K562 (cell line): Measurements from ENCODE around the gene THBS1. TPM values are rescaled to one million over a fixed set of nuclear protein-coding genes. Genes with fewer than 3 reads are reported as not detected.

Experiments
- ATAC-seq: fragments of 200-7000 bp; cut with Tn5 transposase; 3 replicates; pipeline ENCODE4 v1.9.1; 2020; ENCODE audit warnings: moderate library complexity
- BruUV-seq: library from RNA; stranded (reverse); fragments of 400-500 nt; replicated peaks from 2 replicates; lab custom pipeline; 2021; lab: Mats Ljungman, UMichigan
- CTCF ChIA-PET: fragments of 300-600 bp; formaldehyde crosslinking; extraction: SDS; loops from one replicate; lab custom pipeline; 2021; ENCODE audit warnings: low intra/inter-chr PET ratio; lab: Yijun Ruan, JAX
- POLR2A ChIA-PET: fragments of 300-600, 350-650 bp; sonication (Branson Sonifier 250); formaldehyde crosslinking; extraction: SDS; loops from one replicate; lab custom pipeline; 2021; ENCODE audit warnings: antibody characterized with exemption, inconsistent platforms; lab: Yijun Ruan, JAX
- DNase-seq, 4 experiments: peaks; one replicate each; pipeline versions ENCODE4 v3.0.0 to v3.0.0-alpha.2; 2011 to 2018; ENCODE audit warnings: low spot score in 3 of 4, mixed read lengths in 3 of 4; ENCODE audit errors: extremely low read depth in 1 of 4
- FAIRE-seq: peaks from 2 replicates; lab custom pipeline; 2011; peaks lifted over from hg19 to GRCh38; lab: Jason Lieb, UNC
- H2AFZ ChIP-seq: 2 replicates; pipeline ENCODE4 v1.6.0; 2011; ENCODE audit warnings: low read depth, low read length, control low read depth, inconsistent platforms
- H3K27ac ChIP-seq: fragments of 200-600 bp; 3 replicates; pipeline ENCODE4 v1.8.0; 2011; ENCODE audit warnings: low read depth, mild to moderate bottlenecking, control low read depth, inconsistent platforms, low read length, moderate library complexity, mixed read lengths; ENCODE audit errors: extremely low read depth
- H3K27me3 ChIP-seq, 2 experiments: fragments of 300-600 bp in 1 of 2; 2 replicates in 1 of 2; 3 replicates in 1 of 2; pipeline versions ENCODE4 v1.6.0 to v1.8.0; 2011; ENCODE audit warnings: inconsistent platforms in 2 of 2, low read length in 2 of 2, mild to moderate bottlenecking in 1 of 2, mixed read lengths in 1 of 2, moderate library complexity in 1 of 2; ENCODE audit not compliant: control insufficient read depth in 2 of 2, insufficient read depth in 2 of 2
- H3K36me3 ChIP-seq: fragments of 300-600 bp; 3 replicates; pipeline ENCODE4 v1.8.0; 2011; ENCODE audit warnings: mild to moderate bottlenecking, low read length, inconsistent platforms; ENCODE audit not compliant: control insufficient read depth, insufficient read depth
- H3K4me1 ChIP-seq, 2 experiments: fragments of 200-600 bp in 1 of 2; replicated peaks in 1 of 2; 2 replicates in 1 of 2; 3 replicates in 1 of 2; pipeline versions ENCODE4 v1.5.1 to v1.8.0; 2011; ENCODE audit warnings: inconsistent platforms in 2 of 2, low read length in 2 of 2, mild to moderate bottlenecking in 1 of 2, mixed read lengths in 1 of 2, moderate library complexity in 1 of 2; ENCODE audit not compliant: control insufficient read depth in 2 of 2, insufficient read depth in 2 of 2
- H3K4me2 ChIP-seq: 2 replicates; pipeline ENCODE4 v1.6.1; 2011; ENCODE audit warnings: low read length, control low read depth, inconsistent platforms, mixed read lengths; ENCODE audit not compliant: insufficient read depth
- H3K4me3 ChIP-seq: fragments of 200-600 bp; sonication (generic), shearing (Covaris generic); 2 replicates; pipeline ENCODE4 v1.5.1; 2016; ENCODE audit warnings: control low read depth, inconsistent platforms
- H3K79me2 ChIP-seq: fragments of 200-600 bp; 3 replicates; pipeline ENCODE4 v1.8.0; 2011; ENCODE audit warnings: low read length, inconsistent platforms; ENCODE audit not compliant: control insufficient read depth, insufficient read depth
- H3K9ac ChIP-seq, 2 experiments: 2 replicates each; pipeline versions ENCODE4 v1.6.0 to v1.6.1; 2011; ENCODE audit warnings: low read depth in 2 of 2, low read length in 2 of 2, control low read depth in 1 of 2, inconsistent platforms in 1 of 2, mild to moderate bottlenecking in 1 of 2, mixed read lengths in 1 of 2; ENCODE audit not compliant: insufficient read depth in 1 of 2
- H3K9me1 ChIP-seq: one replicate; pipeline ENCODE4 v1.6.0; 2011; ENCODE audit warnings: inconsistent platforms, mild to moderate bottlenecking, low read length, moderate library complexity; ENCODE audit not compliant: control insufficient read depth, insufficient read depth
- H3K9me3 ChIP-seq: replicated peaks from 2 replicates; pipeline ENCODE4 v1.5.1; 2011; ENCODE audit warnings: low read depth, low read length, inconsistent platforms; ENCODE audit not compliant: control insufficient read depth, insufficient read depth
- H4K20me1 ChIP-seq: replicated peaks from 2 replicates; pipeline ENCODE4 v1.6.1; 2011; ENCODE audit warnings: low read length, inconsistent platforms, mixed read lengths; ENCODE audit not compliant: control insufficient read depth, insufficient read depth
- ARID1B ChIP-seq: fragments of 450-650 bp; IDR thresholded peaks from 2 replicates; pipeline ENCODE4 v1.6.1; 2016; ENCODE audit warnings: antibody characterized with exemption, mild to moderate bottlenecking, inconsistent platforms
- CTCF ChIP-seq, 3 experiments: IDR thresholded peaks in 2 of 3; conservative IDR thresholded peaks in 1 of 3; 2 replicates each; pipeline ENCODE4 v1.5.1; 2011 to 2012; ENCODE audit warnings: low read length in 3 of 3, mild to moderate bottlenecking in 3 of 3, control low read depth in 2 of 3, improper control_type of control experiment in 1 of 3, inconsistent platforms in 1 of 3, low read depth in 1 of 3, mixed read lengths in 1 of 3, moderate library complexity in 1 of 3; ENCODE audit not compliant: insufficient read depth in 2 of 3
- DDX20 ChIP-seq: fragments of 450-650 bp; IDR thresholded peaks from 2 replicates; pipeline ENCODE4 v1.6.1; 2016; ENCODE audit warnings: missing genetic modification characterization, low read depth, mild to moderate bottlenecking, missing compliant biosample characterization, moderate library complexity
- EP300 ChIP-seq: IDR thresholded peaks from 2 replicates; pipeline ENCODE4 v1.6.1; 2012; ENCODE audit warnings: low read length, improper control_type of control experiment
- HEY1 ChIP-seq: fragments of 250-450 bp; sonication (Bioruptor Pico); IDR thresholded peaks from 2 replicates; pipeline ENCODE4 v1.5.0; 2020; ENCODE audit warnings: mild to moderate bottlenecking, moderate library complexity, borderline replicate concordance
- HNRNPUL1 ChIP-seq: fragments of 200-400 bp; formaldehyde crosslinking; IDR thresholded peaks from 2 replicates; pipeline ENCODE4 v1.6.1; 2017; ENCODE audit warnings: low read length
- MCM3 ChIP-seq: fragments of 450-650 bp; IDR thresholded peaks from 2 replicates; pipeline ENCODE4 v1.6.1; 2016
- NCOR1 ChIP-seq: fragments of 450-650 bp; IDR thresholded peaks from 2 replicates; pipeline ENCODE4 v1.6.1; 2016; ENCODE audit warnings: mild to moderate bottlenecking, moderate library complexity
- PHF20 ChIP-seq: fragments of 450-650 bp; IDR thresholded peaks from 2 replicates; pipeline ENCODE4 v1.6.1; 2018; ENCODE audit not compliant: partially characterized antibody
- RAD21 ChIP-seq, 2 experiments: fragments of 250-450 bp in 1 of 2; fragments of 450-650 bp in 1 of 2; sonication (Bioruptor Pico) in 1 of 2; formaldehyde crosslinking in 1 of 2; IDR thresholded peaks in 1 of 2; conservative IDR thresholded peaks in 1 of 2; 2 replicates each; pipeline versions ENCODE4 v1.4.0 to v1.8.0; 2020 to 2022; ENCODE audit warnings: mild to moderate bottlenecking in 2 of 2, moderate library complexity in 1 of 2
- RBM15 ChIP-seq: fragments of 200-400 bp; formaldehyde crosslinking; IDR thresholded peaks from 2 replicates; pipeline ENCODE4 v1.6.1; 2018; ENCODE audit warnings: mild to moderate bottlenecking, low read length, moderate library complexity; ENCODE audit not compliant: insufficient read depth
- SMAD2 ChIP-seq: fragments of 150-350 bp; IDR thresholded peaks from 2 replicates; pipeline ENCODE4 v1.6.1; 2014; ENCODE audit warnings: low read depth, mild to moderate bottlenecking, low read length
- SPI1 ChIP-seq: IDR thresholded peaks from 2 replicates; pipeline ENCODE4 v1.6.1; 2011; ENCODE audit warnings: low read depth, low read length, control low read depth, borderline replicate concordance
- ZNF134 ChIP-seq: fragments of 250-450 bp; sonication (Bioruptor Pico); conservative IDR thresholded peaks from 2 replicates; pipeline ENCODE4 v1.4.0; 2020
- ZNF23 ChIP-seq: fragments of 250-450 bp; sonication (Bioruptor Pico); IDR thresholded peaks from 2 replicates; pipeline ENCODE4 v1.4.0; 2020; ENCODE audit warnings: mild to moderate bottlenecking
- WGBS: fragments of 100-300 bp; shearing (Covaris generic); methylation state at CpG from one replicate; pipeline ENCODE4 v1.1.6; 2016; ENCODE audit warnings: low coverage, mixed read lengths; ENCODE audit not compliant: insufficient coverage; ENCODE audit errors: missing lambda C conversion rate; 5-methylcytosine and 5-hydroxymethylcytosine counted together
- in situ Hi-C: fragments of 300-500 bp; cut with MboI; formaldehyde crosslinking; loops from 4 replicates; pipeline ENCODE4 v1.15.0; 2018; ENCODE audit warnings: inconsistent platforms, mixed read lengths
- intact Hi-C: fragments of 100-400 bp; cut with micrococcal nuclease; formaldehyde crosslinking; loops from 2 replicates; pipeline ENCODE4 v1.14.2; 2022
- polyA plus RNA-seq, 8 experiments: library from polyadenylated mRNA; depleted of rRNA in 4 of 8; stranded (reverse) in 5 of 8; unstranded in 3 of 8; fragments of >200 nt; fragmentation: Nextera tagmentation in 2 of 8; fragmentation: Illumina TruSeq in 1 of 8; extraction: Ambion mirVana in 2 of 8; extraction: Trizol in 1 of 8; gene quantifications; 2 replicates each; pipeline versions ENCODE4 v1.2.1 to v1.2.3, GENCODE V29; 2011 to 2014; ENCODE audit warnings: inconsistent platforms in 1 of 8, missing spikeins in 1 of 8
- total RNA-seq, 7 experiments: library from RNA; depleted of rRNA in 6 of 7; stranded (reverse); fragments of >200 nt in 6 of 7; fragmentation: Illumina TruSeq in 2 of 7; extraction: Trizol in 2 of 7; gene quantifications; 2 replicates each; pipeline versions ENCODE4 v1.2.1 to v1.2.3, GENCODE V29; 2011 to 2021; ENCODE audit warnings: low replicate concordance in 1 of 7
- TF ChIP-seq, protein P1 (sequence below): fragments of 250-450 bp; sonication (Bioruptor Pico); IDR thresholded peaks from 2 replicates; pipeline ENCODE4 v1.9.0; 2021; ENCODE audit warnings: mild to moderate bottlenecking, inconsistent platforms

THBS1 gene
- total and polyA plus RNA-seq, 9 of the 15 experiments (the other 6 are each of a cell fraction or from before 2014, with no cell fraction given): 0.04 to 1.3 (median 0.40) TPM

DNA sequence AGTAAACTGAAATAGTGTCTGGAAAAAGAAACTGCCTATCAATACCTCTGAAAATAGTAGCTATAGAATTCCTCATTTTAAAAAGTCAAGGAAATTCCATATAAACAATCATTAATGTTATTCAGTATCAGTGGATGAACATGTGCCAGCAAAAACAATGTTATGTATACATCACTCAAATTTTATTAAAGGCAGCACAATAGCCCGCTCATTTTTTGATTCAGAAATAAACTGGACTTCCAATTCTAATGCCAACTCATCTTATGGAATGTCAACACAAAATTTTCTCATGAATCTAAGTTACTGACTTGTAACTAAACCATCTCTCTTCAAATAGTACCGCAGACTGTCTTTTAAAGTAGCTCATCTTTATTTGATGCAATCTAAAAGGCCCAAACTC, 19.0 kb downstream of the THBS1 start (continued):
- TF ChIP-seq, protein P1, sequence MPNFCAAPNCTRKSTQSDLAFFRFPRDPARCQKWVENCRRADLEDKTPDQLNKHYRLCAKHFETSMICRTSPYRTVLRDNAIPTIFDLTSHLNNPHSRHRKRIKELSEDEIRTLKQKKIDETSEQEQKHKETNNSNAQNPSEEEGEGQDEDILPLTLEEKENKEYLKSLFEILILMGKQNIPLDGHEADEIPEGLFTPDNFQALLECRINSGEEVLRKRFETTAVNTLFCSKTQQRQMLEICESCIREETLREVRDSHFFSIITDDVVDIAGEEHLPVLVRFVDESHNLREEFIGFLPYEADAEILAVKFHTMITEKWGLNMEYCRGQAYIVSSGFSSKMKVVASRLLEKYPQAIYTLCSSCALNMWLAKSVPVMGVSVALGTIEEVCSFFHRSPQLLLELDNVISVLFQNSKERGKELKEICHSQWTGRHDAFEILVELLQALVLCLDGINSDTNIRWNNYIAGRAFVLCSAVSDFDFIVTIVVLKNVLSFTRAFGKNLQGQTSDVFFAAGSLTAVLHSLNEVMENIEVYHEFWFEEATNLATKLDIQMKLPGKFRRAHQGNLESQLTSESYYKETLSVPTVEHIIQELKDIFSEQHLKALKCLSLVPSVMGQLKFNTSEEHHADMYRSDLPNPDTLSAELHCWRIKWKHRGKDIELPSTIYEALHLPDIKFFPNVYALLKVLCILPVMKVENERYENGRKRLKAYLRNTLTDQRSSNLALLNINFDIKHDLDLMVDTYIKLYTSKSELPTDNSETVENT (CRISPR knock-in tag): no peak
- TF ChIP-seq MCM3 (no peak), ZNF23 (CRISPR knock-in tag) (no peak), NCOR1 (no peak), EP300 (no peak), PHF20 (no peak), ARID1B (no peak), RBM15 (no peak), HNRNPUL1 (no peak), SPI1 (no peak)

DNA sequence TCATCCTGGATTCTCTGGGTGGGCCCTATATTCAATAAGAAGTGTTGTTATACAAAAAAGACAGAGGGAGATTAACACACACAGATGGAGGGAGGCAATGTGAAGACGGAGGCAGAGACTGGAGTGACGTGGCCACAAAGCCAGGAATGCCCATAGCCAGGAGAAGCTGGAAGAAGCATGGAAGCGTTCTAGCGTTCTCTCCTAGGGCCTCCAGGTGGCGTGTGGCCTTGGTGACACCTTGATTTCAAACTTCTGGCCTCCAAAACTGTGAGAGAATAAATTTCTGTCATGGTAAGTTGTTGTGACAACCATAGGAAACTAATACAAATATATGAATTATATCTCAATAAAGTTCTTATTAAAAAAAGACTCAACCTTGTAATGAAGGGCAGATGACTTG, 21.3 kb downstream of the THBS1 start:
- Histone ChIP-seq H3K79me2 (no peaks in the 10 kb centered on the region), H3K27me3 (peaks cover 8 to 16% of the 10 kb centered on the region in 2 experiments; a peak in 2 of 5 replicates), H3K9ac (no peak overlapping the region)
- DNase-seq: peak in 1 of 4 experiments; percentile 12
- ATAC-seq: no peak
- in situ Hi-C loops: no loop called here
- TF ChIP-seq SMAD2: no peak
- no peak for TF ChIP-seq DDX20 (tag)
- TF ChIP-seq HEY1 (CRISPR knock-in tag): no peak
- no peak for TF ChIP-seq ZNF134 (CRISPR knock-in tag)
- peak; percentile 31 to 40 (median 38); a peak in 4 of 6 replicates for TF ChIP-seq CTCF (IDR thresholded peaks at IDR 0.05 in 2 of 3, conservative IDR thresholded peaks at IDR 0.05 in 1 of 3; ENCODE audit: insufficient read depth in 2 of 3, low read depth in 1 of 3, low read length in 3 of 3)
- TF ChIP-seq RAD21 (CRISPR knock-in tag; conservative IDR thresholded peaks at IDR 0.05 in 1 of 2, IDR thresholded peaks at IDR 0.05 in 1 of 2): peak in 1 of 2 experiments; percentile 30; a peak in 2 of 4 replicates
- TF ChIP-seq, all 486 proteins: peak for 2
- no TSS peak for BruUV-seq
- 0% methylated on average over 5 of the region's 5 CpGs for WGBS
- Histone ChIP-seq H3K27ac (no peak overlapping the region), H3K9me3 (no peaks in the 10 kb centered on the region), H3K9me1 (no peaks in the 10 kb centered on the region), H2AFZ (no peak overlapping the region), H3K4me3 (no peak overlapping the region), H3K4me2 (no peak overlapping the region), H3K4me1 (no peaks in the 10 kb centered on the region), H3K36me3 (no peaks in the 10 kb centered on the region), H4K20me1 (no peaks in the 10 kb centered on the region)
- ChIA-PET CTCF (no interaction called here), POLR2A (no interaction called here)
- intact Hi-C loops: no loop called here
- peak; percentile 11 for FAIRE-seq
